ENCODE results near the gene ABCA13. TPM values are rescaled to one million over a fixed set of nuclear protein-coding genes. Genes with fewer than 3 reads are reported as not detected.

Gene ABCA13
- total RNA-seq, 3 donors from 2014 or later: 0.08 TPM; not detected in 1

GRCh38 chr7:48366096-48366495 lies 194.8 kb downstream of the ABCA13 start:
- Mint-ChIP-seq H3K36me3 (ENCODE audit: insufficient read depth) (no peaks in the 10 kb centered on the region), H3K4me3 (no peak overlapping the region), H3K9me3 (peaks cover 8% of the 10 kb centered on the region), H3K27me3 (ENCODE audit: low read depth) (peaks cover 3% of the 10 kb centered on the region), H3K4me1 (ENCODE audit: low read depth) (no peaks in the 10 kb centered on the region)
- DNase-seq (no peak), ATAC-seq (no peak)

- ATAC-seq: no peak
- H3K9me3 Mint-ChIP-seq: peaks cover 6% of the 10 kb centered on the region
- no peaks in the 10 kb centered on the region for H3K36me3 Mint-ChIP-seq (ENCODE audit: insufficient read depth)
- no peaks in the 10 kb centered on the region for H3K27me3 Mint-ChIP-seq (ENCODE audit: low read depth)
- DNase-seq: no peak
- no peaks in the 10 kb centered on the region for H3K4me1 Mint-ChIP-seq (ENCODE audit: low read depth)
- H3K4me3 Mint-ChIP-seq: no peak overlapping the region
Observed at GRCh38 chr7:48376263-48376662, 205.0 kb downstream of the ABCA13 start.

- Mint-ChIP-seq H3K27me3 (ENCODE audit: low read depth) (no peaks in the 10 kb centered on the region), H3K9me3 (no peaks in the 10 kb centered on the region), H3K36me3 (ENCODE audit: insufficient read depth) (no peaks in the 10 kb centered on the region), H3K4me1 (ENCODE audit: low read depth) (no peaks in the 10 kb centered on the region), H3K4me3 (no peak overlapping the region)
- DNase-seq: no peak
- ATAC-seq: no peak
Observed at GRCh38 chr7:48380921-48381320, 209.7 kb downstream of the ABCA13 start.

GRCh38 chr7:48381571-48381970 lies 210.3 kb downstream of the ABCA13 start:
- H3K36me3 Mint-ChIP-seq (ENCODE audit: insufficient read depth): no peaks in the 10 kb centered on the region
- H3K4me1 Mint-ChIP-seq (ENCODE audit: low read depth): no peaks in the 10 kb centered on the region
- H3K4me3 Mint-ChIP-seq: no peak overlapping the region
- no peak for DNase-seq
- no peaks in the 10 kb centered on the region for H3K27me3 Mint-ChIP-seq (ENCODE audit: low read depth)
- ATAC-seq: no peak
- no peaks in the 10 kb centered on the region for H3K9me3 Mint-ChIP-seq

- Mint-ChIP-seq H3K9me3 (no peaks in the 10 kb centered on the region), H3K4me1 (ENCODE audit: low read depth) (no peaks in the 10 kb centered on the region), H3K4me3 (no peak overlapping the region), H3K27me3 (ENCODE audit: low read depth) (peaks cover 2% of the 10 kb centered on the region), H3K36me3 (ENCODE audit: insufficient read depth) (no peaks in the 10 kb centered on the region)
- DNase-seq (no peak), ATAC-seq (no peak)
Observed at GRCh38 chr7:48384180-48384752, 213.0 kb downstream of the ABCA13 start.

GRCh38 chr7:48387932-48388331 lies 216.7 kb downstream of the ABCA13 start:
- Mint-ChIP-seq H3K4me1 (ENCODE audit: low read depth) (no peaks in the 10 kb centered on the region), H3K36me3 (ENCODE audit: insufficient read depth) (no peaks in the 10 kb centered on the region), H3K27me3 (ENCODE audit: low read depth) (peaks cover 2% of the 10 kb centered on the region), H3K4me3 (no peak overlapping the region), H3K9me3 (no peaks in the 10 kb centered on the region)
- DNase-seq (no peak), ATAC-seq (no peak)

GRCh38 chr7:48388911-48389310 lies 217.7 kb downstream of the ABCA13 start:
- ATAC-seq (no peak), DNase-seq (no peak)
- Mint-ChIP-seq H3K4me3 (no peak overlapping the region), H3K9me3 (no peaks in the 10 kb centered on the region), H3K27me3 (ENCODE audit: low read depth) (peaks cover 2% of the 10 kb centered on the region), H3K4me1 (ENCODE audit: low read depth) (no peaks in the 10 kb centered on the region), H3K36me3 (ENCODE audit: insufficient read depth) (no peaks in the 10 kb centered on the region)

GRCh38 chr7:48389977-48390376 lies 218.7 kb downstream of the ABCA13 start:
- no peak overlapping the region for H3K4me3 Mint-ChIP-seq
- no peaks in the 10 kb centered on the region for H3K4me1 Mint-ChIP-seq (ENCODE audit: low read depth)
- no peak for DNase-seq
- H3K27me3 Mint-ChIP-seq (ENCODE audit: low read depth): peaks cover 2% of the 10 kb centered on the region
- no peaks in the 10 kb centered on the region for H3K36me3 Mint-ChIP-seq (ENCODE audit: insufficient read depth)
- ATAC-seq: no peak
- H3K9me3 Mint-ChIP-seq: no peaks in the 10 kb centered on the region

- DNase-seq: no peak
- Mint-ChIP-seq H3K9me3 (no peaks in the 10 kb centered on the region), H3K4me1 (ENCODE audit: low read depth) (no peaks in the 10 kb centered on the region), H3K27me3 (ENCODE audit: low read depth) (peaks cover 4% of the 10 kb centered on the region), H3K36me3 (ENCODE audit: insufficient read depth) (no peaks in the 10 kb centered on the region), H3K4me3 (no peak overlapping the region)
- no peak for ATAC-seq
Observed at GRCh38 chr7:48390388-48391327, 219.4 kb downstream of the ABCA13 start.

GRCh38 chr7:48398191-48398590 lies 226.9 kb downstream of the ABCA13 start:
- H3K9me3 Mint-ChIP-seq: no peaks in the 10 kb centered on the region
- no peak overlapping the region for H3K4me3 Mint-ChIP-seq
- H3K27me3 Mint-ChIP-seq (ENCODE audit: low read depth): peaks cover 2% of the 10 kb centered on the region
- H3K36me3 Mint-ChIP-seq (ENCODE audit: insufficient read depth): no peaks in the 10 kb centered on the region
- no peaks in the 10 kb centered on the region for H3K4me1 Mint-ChIP-seq (ENCODE audit: low read depth)
- ATAC-seq (no peak), DNase-seq (no peak)

GRCh38 chr7:48402721-48403120 lies 231.5 kb downstream of the ABCA13 start:
- H3K9me3 Mint-ChIP-seq: no peaks in the 10 kb centered on the region
- DNase-seq: no peak
- no peak for ATAC-seq
- no peaks in the 10 kb centered on the region for H3K27me3 Mint-ChIP-seq (ENCODE audit: low read depth)
- H3K36me3 Mint-ChIP-seq (ENCODE audit: insufficient read depth): no peaks in the 10 kb centered on the region
- no peaks in the 10 kb centered on the region for H3K4me1 Mint-ChIP-seq (ENCODE audit: low read depth)
- H3K4me3 Mint-ChIP-seq: no peak overlapping the region

- DNase-seq (no peak), ATAC-seq (no peak)
- H3K36me3 Mint-ChIP-seq (ENCODE audit: insufficient read depth): no peaks in the 10 kb centered on the region
- no peaks in the 10 kb centered on the region for H3K9me3 Mint-ChIP-seq
- H3K27me3 Mint-ChIP-seq (ENCODE audit: low read depth): no peaks in the 10 kb centered on the region
- H3K4me1 Mint-ChIP-seq (ENCODE audit: low read depth): no peaks in the 10 kb centered on the region
- no peak overlapping the region for H3K4me3 Mint-ChIP-seq
Observed at GRCh38 chr7:48408731-48409130, 237.5 kb downstream of the ABCA13 start.

- no peak for DNase-seq
- ATAC-seq: no peak
- H3K4me1 Mint-ChIP-seq (ENCODE audit: low read depth): no peaks in the 10 kb centered on the region
- H3K4me3 Mint-ChIP-seq: no peak overlapping the region
- H3K27me3 Mint-ChIP-seq (ENCODE audit: low read depth): no peaks in the 10 kb centered on the region
- H3K9me3 Mint-ChIP-seq: no peaks in the 10 kb centered on the region
- no peaks in the 10 kb centered on the region for H3K36me3 Mint-ChIP-seq (ENCODE audit: insufficient read depth)
Observed at GRCh38 chr7:48411619-48412018, 240.4 kb downstream of the ABCA13 start.

- no peaks in the 10 kb centered on the region for H3K36me3 Mint-ChIP-seq (ENCODE audit: insufficient read depth)
- H3K4me1 Mint-ChIP-seq (ENCODE audit: low read depth): no peaks in the 10 kb centered on the region
- DNase-seq (no peak), ATAC-seq (no peak)
- no peaks in the 10 kb centered on the region for H3K27me3 Mint-ChIP-seq (ENCODE audit: low read depth)
- H3K4me3 Mint-ChIP-seq: no peak overlapping the region
- H3K9me3 Mint-ChIP-seq: no peaks in the 10 kb centered on the region
Observed at GRCh38 chr7:48414011-48414732, 242.9 kb downstream of the ABCA13 start.
